Measurements from ENCODE around the gene RASA3.
"Not testable (repeated sequence)": the region's sequence is repeated elsewhere in the genome, so short reads cannot be mapped to it uniquely, and the experiment has no call there.

The RASA3 gene

DNA sequence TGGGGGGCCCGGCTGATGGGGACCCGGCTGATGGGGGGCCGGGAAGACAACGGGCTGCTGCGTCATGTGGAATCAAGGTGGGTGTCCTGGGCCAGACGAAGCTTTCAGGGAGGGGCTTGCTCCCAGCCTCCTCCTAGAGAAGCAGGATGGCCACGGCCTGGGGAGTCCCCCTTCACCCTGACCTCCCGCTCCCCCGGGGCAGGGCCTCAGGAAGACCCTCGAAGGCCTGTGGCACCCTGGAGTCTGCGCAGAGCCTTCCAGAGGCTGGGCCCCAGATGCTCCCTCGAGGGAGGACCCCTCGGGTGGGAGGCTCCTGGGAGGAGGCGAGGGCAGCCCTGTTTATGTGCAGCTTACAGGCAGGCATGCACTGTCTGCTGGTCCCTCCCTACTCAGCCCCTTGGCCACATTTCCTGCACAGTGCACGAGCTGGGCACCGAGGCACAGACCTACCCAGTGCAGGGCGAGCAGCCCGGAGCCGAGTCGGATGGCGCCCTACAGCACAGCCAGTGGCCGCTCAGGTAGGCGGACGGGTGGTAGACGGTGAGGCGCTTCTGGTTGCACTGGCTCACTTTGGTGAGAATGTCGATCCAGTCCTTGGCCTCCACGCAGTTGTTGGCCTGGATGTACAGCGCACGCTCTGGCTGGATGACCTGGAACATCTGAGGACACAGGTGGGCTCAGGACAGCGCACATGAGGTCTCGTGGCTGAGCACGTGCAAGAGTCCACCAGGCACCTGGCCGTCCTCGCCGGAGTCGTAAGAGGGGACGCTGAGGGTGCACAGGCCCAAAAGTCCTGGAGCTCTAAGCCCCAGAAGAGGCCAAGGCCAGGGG, 136.1 kb downstream of the RASA3 start:
- no peak for DNase-seq

DNA sequence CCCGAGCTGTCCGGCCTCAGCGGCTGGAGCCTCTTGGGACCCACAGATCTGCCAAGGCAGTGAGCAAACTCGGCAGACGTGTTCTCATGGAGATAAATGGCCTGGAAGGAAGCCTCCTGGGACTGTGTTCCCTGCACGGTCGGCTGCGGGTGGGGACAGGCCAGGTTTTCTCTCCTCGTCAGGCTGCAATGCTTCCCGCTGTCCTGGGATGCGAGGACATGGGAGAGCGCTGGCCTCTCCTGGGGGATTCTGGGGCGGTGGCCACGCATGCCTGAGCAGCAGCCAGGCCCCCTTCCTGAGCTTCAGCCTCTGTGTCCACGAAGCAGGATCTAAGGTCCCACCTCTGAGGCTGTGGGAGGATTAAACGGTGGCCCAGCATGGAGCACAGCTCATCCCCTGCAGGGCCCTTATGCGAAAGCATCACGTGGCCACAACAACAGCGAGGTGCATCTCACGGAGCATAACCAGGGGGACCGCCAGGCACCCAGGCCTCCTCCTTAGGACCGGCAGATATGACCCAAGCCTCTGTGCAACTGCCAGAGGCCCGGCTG, 137.3 kb downstream of the RASA3 start:
- no peak for DNase-seq

DNA sequence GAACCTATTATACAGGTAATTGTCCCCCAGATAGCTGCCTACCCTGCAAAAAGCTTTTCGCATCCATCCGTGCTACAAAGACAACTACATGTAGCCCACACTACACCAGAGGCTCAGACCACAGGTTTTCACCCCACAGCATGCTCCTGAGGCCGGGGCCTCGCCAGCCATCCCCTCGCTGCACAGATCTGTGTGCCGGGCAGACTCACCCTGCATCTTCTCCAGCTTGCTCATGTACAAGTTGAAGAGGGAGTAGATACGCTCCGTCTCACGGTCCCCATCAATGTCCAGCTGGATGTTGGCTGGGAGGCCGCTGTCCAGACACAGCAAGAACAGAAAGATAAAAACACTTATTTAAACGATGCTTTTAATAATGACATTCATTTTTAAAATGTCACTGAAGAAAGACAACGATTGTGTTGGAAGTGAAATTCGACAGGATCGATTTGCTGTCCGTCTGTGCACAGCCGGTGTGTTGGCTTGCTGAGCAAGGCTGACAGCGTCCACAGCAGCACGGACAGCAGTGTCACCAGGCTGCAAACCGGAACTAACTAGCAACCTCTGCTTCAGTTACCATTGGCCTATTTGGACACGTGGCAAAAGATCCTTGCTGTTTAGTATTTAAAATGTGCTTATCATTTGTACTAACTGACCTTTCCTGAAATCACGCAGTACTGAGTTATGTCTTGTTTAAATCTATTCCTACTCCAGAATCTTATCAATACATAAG, 140.0 kb downstream of the RASA3 start:
- DNase-seq = no peak

DNA sequence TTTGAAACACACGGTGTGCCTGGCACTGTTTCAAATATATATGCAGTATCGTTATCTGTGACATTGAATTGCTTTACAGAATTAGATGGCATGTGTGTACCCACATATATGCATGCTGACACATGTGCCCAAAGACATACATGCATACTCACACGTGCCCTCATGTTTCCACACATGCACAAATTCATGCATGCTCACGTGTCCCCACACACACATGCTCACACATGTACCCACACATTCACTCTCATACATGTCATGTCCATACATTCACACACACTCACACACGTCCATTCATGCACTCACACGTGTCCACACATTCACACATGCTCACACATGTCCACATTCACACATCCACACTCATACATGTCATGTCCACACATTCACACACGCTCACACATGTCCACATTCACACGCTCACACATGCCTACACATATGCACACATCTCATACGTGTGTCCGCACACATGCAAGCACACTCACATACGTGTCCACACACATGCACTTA, 140.7 kb downstream of the RASA3 start:
- no peak for DNase-seq

DNA sequence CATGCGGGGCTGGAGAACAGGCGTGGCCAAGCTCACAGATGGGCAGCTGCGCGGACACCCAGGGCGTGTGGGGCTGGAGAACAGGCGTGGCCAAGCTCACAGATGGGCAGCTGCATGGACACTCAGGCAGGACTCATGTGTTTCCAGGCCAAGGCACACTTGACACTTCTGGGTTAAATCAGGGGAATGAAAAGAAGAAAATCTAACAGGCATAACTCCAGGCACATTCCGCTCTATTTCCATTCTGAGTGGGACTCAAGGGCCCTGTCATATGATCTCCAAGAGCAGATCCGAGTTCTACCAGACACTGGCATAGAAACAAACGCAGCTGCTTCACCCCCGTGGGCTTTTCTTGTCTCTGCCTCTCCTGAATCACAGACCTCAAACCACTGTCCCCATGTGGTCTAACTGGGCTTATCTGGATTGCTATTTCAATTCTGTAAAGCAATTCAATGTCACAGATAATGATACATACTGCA, 141.2 kb downstream of the RASA3 start:
- DNase-seq = peak; percentile 67

DNA sequence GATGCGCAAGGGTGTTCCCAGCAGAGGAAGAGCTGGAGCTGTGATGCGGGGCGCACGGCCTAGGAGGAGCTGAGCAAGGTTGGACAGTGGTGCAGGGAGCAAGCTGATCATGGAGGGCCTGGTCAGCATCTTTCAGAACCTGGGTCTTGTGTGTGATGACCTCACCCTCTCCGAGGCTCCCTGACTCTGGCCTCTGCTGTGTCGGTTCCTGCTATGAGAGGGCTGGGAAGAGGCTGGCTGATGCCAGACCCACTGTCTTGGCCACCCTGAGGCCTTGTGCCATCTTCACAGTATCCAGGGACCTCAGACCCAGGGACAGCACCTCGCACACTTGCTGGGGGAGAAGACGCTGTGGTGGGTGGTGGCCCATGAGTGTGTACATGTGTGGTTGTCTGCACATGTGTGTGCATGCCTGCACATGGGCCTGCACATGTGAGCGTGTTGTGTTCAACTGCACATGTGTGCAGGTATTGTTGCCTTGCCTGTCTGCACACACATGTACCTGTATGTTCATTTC, 142.0 kb downstream of the RASA3 start:
- DNase-seq = no peak

DNA sequence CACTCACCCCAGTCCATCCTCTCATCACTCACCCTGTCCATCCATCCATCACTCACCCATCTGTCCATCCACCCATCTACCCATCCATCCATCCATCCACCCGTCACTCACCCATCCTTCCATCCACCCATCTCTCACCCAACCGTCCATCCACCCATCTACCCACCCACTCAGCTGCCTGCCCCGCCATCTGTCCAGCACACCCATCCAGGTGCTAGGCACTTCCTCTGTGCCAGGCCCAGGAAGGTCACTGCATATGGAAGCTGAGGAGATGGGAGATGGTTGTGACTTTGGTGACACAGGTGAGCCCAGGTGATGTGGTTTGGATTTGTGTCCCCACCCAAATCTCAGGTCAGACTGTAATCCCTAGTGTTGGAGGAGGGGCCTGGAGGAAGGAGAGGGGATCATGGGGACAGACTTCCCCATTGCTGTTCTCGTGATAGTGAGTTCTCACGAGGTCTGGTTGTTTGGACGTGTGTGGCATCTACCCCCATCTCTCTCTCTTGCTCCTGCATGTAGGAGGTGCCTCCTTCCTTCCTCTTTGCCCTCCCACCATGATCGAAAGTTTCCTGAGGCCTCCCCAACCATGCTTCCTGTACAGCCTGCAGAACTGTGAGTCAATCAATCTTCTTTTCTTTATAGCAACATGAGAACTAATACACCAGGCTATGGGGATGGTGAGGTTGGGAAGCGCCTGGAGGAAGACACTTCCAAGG, 142.7 kb downstream of the RASA3 start:
- no peak for DNase-seq

DNA sequence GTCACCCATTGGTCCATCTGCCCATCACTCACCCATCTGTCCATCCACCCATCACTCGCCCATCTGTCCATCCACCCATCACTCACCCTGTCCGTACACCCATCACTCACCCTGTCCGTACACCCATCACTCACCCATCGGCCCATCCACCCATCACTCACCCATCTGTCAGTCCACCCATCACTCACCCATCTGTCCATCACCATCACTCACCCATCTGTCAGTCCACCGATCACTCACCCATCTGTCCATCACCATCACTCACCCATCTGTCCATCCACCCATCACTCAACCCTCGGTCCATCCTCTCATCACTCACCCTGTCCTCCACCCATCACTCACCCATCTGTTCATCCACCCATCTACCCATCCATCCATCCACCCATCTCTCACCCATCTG, 143.6 kb downstream of the RASA3 start:
- not testable (repeated sequence) for DNase-seq

DNA sequence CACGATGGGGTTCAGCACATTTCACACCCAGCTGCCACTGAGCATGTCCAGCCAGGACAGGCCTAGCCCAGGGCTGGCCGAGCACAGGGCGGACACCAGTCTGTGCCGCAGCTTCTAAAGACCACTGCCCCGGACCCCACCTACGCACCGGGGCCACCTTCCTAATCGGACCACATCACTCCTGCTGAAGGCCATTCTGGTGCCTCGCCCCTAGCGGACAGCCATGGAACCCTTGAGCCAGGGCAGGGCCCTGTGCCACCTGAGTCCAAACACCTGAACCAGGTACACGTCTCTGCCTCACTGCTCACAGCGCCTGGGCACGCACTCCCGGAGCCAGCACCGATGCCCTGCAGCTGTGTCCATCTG, 150.1 kb downstream of the RASA3 start:
- no peak for DNase-seq

DNA sequence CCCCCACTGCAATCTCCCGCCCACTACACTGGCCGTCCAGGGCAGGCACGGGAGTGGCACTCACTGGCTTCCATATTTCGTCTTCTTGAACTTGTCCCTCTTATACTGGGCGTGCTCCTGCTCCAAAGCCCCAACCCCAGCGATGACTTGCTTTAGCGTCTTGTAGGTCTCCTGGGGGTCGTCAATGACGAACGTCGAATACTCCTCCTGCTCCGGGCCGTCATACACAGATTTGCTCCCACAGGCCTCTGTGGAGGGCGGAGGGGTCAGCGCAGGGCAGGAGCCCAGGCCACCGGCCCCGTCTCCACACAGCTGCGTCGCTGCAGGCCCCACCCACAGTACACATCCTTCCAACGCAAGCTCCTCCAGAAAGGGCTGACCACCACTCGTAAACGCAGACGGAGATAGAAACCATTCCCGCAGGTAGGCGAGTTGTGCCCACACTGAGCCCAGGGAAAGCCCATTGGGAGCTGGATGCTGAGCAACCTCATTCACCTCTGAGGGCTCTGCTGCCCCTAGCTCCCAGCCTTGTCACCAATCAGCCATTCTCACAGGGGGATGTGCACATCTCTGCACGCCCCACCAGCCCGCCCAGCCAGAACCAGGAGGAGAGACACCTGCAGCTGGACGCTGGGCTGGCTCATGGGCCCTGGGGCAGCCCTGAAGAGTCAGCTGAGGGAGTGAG, 150.7 kb downstream of the RASA3 start:
- DNase-seq = no peak

DNA sequence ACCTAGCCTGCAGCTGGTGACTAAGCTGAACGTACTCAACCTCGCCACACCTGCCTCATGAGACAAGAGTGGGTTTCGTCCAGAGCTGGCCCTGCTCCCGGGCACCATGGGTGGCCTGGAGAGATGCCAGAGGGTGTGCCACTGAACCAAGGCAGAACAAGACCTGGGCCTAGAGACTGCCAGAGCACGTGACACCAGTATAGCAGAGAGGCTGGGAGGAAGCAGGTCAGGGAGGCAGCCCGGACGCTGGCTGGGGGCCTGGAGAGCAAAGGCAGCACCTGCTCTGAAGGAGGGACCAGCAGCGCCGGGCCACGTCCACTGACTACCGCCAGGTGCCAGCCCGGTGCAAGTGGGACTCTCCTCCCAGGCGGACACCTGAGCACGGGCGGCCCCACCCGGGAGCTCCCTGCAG, 151.2 kb downstream of the RASA3 start:
- DNase-seq = peak; percentile 99

DNA sequence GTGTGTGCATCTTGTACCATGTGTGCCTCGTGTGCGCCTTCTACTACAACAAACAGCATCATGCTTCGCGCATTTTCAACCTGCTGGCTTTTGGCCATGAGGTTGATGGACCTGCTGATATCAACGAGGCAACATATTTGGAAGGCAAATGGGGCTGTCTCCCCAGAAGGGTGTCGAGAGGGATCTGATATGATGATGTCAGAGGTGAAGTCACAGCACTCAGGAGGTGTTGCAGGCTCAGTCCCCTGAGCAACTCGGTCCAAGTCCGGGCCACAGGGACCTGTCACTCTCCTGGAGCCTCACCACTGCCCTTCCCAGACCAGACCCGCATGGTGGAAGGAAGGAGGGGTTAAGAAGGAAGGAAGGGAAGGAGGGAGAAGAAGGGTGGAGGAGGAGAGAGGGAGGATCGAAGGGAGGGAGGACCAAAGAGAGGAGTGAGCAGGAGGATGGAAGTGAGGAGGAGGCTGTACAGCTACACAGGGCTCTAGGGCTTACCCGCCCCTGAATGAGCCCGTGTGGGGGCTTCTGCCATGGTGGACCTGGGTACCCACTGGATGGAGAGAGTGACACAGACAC, 151.8 kb downstream of the RASA3 start:
- no peak for DNase-seq

DNA sequence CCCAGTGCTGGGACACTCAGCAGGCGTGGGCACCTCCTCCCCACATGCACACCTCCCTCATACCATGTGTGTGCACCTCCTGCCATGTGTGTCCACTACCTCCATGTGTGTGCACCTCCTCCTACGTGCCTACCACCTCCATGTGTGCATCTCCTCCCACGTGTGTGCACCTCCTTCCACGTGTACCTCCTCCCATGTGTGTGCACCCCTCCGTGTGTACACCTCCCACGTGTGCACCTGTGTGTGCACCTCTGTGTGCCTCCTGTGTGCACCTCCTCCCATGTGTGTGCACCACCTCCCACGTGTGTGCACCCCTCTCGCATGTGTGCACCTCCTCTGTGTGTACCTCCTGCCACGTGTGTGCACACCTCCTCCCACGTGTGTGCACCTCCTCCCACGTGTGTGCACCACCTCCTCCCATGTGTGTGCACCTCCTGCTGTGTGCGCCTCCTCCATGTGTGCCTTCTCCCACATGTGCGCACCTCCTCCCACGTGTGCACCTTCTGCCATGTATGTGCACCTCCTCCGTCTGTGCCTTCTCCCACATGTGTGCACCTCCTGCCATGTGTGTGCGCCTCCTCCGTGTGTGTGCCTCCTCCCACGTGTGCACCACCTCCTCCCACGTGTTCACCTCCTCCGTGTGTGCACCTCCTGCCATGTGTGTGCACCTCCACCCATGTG, 152.5 kb downstream of the RASA3 start:
- no peak for DNase-seq

DNA sequence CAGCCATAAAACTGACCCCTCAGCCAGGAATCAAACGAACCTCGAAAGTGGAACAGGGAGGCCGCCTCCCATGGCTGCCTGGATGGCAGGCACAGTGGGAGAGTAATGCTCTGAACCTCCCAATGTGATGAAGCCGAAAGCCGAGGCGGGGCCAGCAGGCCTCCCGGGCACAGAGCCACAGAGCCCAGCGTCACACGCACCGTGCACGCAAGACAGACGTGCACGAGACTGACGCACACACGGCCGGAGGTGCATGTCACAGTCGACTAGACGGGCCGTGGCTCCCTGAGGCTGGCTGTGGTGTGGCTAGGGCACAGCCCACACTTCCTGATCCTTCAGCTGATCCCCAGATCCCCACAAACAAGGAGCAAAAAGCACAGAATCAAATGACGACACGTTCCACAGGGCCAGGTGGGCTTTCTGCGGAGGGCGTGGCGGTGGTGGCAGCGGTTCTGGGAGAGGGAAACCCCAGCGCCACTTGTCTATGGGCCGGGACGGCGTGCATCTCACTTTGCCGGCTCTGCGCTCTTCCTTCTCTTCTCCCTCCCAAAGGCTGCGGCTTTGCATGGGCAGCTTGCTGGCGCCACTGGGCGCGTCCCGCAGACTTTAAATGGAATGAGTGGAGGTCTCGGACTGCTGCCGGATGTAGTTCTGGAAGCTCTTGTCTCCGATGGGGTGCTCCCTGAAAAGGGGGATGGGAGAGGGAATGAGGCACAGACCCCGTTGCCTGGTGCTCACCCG, 153.5 kb downstream of the RASA3 start:
- DNase-seq = no peak

DNA sequence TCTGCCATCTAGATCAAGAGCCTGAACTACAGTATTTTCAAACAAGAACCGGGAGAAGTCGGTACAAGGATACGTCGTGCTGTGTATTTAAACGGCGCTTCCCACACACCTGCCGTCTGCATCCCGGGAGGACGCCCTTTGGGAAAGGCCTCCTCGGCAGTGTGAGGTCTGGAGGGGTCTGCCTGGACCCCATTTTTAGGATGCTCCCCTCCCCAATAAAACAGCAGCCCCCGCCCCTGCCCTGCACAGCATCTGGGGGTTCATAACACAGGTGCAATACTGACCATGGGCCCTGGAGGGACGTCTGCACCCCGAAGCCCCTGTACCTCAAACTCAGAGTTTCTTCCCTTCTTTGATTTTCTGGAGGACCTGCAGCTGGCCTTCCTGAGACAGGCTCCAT, 154.4 kb downstream of the RASA3 start:
- no peak for DNase-seq

DNA sequence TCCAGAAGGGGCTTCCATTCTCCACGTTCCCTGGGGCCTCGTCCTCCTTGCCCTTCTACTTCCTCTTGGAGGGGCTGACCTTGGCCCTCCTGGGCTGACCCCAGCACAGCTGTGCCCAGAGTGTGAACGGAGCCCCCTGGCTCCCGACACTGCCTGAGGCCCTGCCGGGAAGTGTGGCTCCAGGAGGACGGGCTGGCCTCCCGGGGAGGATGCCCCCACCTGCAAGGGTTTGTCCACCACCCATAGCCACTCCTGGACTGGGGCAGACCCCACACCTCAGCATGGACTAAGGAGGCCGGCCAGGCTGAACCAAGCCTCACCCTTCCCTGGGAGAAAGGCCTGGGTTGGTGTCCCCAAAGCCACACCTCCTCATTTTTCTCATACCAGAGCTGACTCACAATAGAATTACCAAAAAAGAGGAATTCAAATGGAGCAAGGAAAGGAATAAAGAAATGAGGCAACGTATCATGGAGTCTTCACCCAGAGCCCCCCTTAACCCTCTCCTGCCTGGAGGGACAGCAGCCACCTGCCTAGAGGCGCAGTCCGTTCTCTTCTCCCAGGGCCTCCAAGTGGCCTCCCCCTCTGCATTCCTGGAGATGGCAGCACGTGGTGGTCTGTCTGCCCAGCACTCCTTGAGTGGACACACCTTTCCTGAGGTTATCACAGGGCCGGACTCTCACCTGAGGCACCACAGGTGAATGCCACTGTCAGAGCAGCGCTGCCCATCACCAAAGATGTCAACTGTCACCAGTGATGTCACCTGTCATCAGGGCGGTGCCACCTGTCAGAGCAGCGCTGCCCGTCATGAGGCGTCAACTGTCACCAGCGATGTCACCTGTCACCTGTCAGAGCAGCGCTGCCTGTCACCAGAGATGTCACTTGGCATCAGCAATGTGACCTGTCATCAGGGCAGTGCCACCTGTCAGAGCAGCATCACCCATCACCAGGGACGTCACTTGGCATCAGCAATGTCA, 155.4 kb downstream of the RASA3 start:
- no peak for DNase-seq

DNA sequence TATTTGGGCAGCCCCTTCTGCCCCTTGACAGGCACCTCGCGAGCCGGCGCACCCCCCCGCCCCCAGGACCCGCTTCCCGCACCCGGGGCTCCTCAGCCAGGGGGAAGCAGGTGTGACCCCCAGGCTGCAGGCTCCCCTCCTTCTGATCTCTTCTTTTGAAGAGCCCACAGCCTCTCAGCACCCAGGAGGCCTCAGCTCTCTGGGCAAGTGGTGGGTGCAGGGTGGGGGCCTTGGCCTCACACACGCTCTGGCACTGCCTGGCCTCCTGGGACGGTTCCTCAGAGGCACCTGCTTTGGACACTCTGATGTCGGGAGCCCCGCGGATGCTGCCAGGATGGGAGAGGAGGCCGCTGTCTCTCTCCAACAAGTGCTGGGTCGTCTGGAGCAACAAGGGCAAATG, 157.0 kb downstream of the RASA3 start:
- DNase-seq = no peak

DNA sequence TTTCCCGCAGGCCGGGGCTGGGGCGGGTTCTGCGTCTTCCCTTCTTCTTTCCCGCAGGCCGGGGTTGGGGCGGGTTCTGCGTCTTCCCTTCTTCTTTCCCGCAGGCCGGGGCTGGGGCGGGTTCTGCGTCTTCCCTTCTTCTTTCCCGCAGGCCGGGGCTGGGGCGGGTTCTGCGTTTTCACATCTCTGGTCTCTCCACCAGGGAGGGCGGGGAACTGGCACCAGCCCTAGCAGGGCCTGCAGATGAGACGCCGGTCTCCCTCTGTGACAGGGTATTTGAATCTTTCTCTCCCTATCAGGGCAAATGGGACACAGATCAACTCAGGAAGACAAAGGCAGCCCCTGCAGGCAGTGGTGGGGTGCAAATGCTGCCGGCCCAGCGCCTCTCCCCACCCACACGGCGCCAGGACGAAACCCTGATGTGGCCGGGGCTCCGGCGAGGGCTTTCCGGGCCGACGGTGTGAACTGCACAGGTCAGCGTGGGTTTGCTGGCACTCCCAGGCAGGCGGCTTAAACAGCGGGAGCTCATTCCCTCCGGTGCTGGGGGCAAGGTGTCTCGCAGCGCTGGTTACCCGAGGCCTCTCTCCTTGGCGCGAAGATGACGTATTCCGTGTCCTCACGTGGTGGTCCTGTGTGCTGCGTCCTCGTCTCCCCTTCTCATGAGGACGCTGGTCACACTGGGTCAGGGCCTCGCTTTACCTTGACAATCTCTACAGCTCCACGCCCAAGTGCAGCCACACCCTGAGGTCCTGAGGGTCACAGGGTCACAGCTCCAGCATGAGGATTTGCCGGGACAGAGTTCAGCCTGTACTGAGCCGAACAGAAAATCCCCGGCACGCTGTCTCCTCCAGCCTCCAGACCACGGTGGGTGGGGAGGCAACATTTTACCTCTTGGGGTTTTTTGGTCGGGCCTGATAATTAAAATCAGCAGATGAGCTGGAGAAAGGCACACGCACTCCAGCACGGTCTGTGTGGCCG, 157.8 kb downstream of the RASA3 start:
- DNase-seq = no peak
